HEK293T (cell line): ENCODE results near the gene KRT6A.
"Not testable (repeated sequence)": the region's sequence is repeated elsewhere in the genome, so short reads cannot be mapped to it uniquely, and the experiment has no call there.

Experiments used
- FOXM1 ChIP-seq: fragments of 450-650 bp; IDR thresholded peaks from 2 replicates; pipeline ENCODE4 v1.6.1; 2017; ENCODE audit warnings: mild to moderate bottlenecking, borderline replicate concordance
- ZNF384 ChIP-seq: fragments of 450-650 bp; IDR thresholded peaks from 2 replicates; pipeline ENCODE4 v1.6.1; 2016

DNA sequence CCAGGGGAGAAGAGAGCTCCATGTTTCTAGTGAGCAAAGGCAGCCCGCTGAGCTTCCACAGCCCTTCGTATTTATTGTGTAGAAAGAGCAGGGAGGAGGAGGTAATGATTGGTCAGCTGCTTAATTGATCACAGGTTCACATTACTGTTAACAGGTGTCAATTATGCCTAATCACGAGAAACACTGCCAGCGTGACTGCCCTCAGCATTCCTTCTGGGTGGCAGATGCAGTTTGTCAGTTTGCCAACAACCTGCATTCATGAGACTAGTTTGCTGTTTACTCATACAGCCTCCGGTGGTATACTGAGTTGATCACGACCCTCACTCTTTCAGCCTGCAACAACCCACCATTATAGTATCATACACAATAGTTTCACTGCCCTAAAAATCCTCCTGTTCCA lies 7.5 kb upstream of the KRT6A start:
- TF ChIP-seq ZNF384, FOXM1: not testable (repeated sequence)
